ENCODE data around the gene PACS2.

GRCh38 chr14:105411985-105412770, 97.6 kb downstream of the PACS2 start:
- TF ChIP-seq CTCF (IDR thresholded peaks at IDR 0.05) (no peak), REST (IDR thresholded peaks at IDR 0.05; ENCODE audit: insufficient read depth in 1 of 2, low read depth in 2 of 2, low read length in 1 of 2) (no peak), POLR2AphosphoS5 (IDR thresholded peaks at IDR 0.05; ENCODE audit: low read depth, low read length) (no peak)
